GM21825 (cell line): ENCODE results near the gene ZNF808.
A peak's percentile ranks its signal among the peaks of the same experiment; 100 is the strongest.
"Not testable (repeated sequence)": the region's sequence is repeated elsewhere in the genome, so short reads cannot be mapped to it uniquely, and the experiment has no call there.

ENCODE experiments used
- ATAC-seq: cut with Tn5 transposase; IDR thresholded peaks from one replicate; pipeline ENCODE4 v1.9.1; 2021; ENCODE audit warnings: mild to moderate bottlenecking, moderate library complexity; ENCODE audit not compliant: unreplicated experiment

The ZNF808 gene

DNA sequence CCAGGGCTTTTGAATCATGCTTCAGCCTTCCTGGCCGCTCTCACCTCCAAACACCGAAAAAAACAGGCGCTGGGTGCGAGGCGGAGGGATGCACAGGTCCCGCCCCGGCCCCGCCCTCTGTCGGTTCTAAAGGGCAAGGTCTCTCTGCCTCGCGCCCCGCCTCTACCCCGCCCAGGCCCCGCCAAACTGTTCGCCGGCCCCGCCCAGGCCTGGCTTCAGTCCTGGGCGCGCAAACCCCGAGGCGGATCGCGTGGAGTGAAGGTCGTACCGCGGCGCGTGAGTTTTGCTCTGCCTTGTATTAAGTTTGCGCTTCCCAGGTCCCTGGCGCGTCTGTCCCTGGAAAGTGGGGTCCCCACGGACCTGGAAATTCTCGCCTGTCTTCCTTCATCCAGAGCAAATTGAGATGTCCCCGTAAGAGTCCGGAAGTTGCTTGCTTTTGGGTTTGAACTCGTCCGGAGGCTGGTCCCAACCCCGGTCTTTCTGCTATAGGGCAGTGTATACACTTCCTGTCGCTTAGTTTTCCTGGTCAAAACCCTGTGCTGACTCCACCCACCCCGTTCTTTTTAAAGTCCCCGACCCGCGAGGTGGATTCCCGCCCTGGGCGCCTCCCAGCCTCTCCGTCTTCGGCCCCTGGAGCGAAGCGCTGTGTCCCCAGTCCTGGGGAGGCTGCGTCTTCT is 8.4 kb downstream of the ZNF808 start:
- peak; percentile 82 for ATAC-seq

DNA sequence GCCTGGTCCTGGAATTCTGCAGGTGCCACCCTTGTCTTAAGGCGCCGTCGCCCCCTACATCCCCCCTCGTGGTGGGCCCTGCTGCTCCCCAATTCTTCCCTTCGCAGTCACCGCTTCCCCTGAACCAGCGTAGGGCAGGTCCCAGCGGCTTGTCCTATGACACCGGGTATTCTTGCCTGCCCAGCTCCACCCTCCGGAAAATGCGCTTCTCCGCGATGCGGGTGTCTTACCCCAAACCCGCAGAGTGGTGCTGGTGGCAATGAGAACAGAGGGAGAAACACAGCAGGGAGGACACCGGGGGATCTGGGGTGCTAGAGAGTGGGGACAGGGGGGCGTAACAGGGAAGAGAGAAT is 9.0 kb downstream of the ZNF808 start:
- ATAC-seq, result peak; percentile 16

DNA sequence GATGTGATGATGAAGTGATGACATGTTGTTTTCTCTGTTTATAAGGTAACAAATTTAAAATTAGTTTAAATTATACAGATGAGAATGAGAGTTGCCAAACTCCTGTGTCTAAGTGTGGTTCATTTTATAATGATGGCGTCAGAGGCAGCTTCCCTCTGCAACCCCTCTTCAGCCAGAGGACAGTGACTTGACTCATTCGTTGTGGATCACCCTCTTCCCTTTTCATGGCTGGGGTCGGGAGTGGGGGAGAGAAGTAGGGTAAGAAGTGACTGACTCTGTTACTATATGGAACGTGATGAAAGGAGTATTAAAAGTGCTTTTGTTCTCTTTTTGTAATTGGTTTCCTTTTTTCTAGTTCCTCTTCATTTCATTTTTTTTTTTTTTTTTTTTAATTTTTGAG is 11.3 kb downstream of the ZNF808 start:
- not testable (repeated sequence) for ATAC-seq

DNA sequence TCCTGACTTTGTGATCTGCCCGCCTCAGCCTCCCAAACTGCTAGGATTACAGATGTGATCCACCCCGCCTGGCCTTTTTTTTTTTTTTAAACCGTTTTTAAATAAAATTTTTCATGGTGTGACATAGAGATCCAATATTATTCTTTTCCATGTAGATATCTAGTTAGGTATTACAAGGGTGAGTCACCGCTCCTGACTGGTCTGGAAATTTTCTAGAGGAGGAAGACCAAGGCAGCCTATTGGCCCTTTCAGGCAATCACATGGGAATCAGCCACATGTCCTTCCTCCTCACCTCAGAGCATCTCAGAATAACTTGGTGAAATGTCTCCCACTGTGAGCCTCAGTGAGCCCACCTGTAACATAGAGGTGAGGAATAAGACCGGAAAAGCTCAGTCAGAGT is 13.7 kb downstream of the ZNF808 start:
- ATAC-seq, result not testable (repeated sequence)

DNA sequence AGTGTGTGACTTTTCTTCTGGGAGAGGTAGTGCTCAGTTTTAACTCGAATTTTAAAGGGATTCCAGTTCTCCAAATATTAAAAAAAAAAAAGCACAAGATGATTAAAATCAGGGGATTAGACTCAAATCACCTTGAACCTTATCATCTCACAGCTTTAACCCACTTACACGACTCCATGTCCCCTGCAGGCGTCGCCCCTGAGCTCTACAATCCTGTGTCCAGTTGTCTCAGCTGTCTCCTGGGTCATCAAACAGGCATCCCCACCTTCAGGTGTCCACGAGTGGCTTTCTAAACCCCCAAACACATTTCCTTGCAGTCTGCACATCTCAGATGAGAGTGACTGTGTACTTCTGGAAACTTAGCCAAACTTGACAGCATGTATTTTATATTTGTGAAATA is 14.1 kb downstream of the ZNF808 start:
- no peak for ATAC-seq

DNA sequence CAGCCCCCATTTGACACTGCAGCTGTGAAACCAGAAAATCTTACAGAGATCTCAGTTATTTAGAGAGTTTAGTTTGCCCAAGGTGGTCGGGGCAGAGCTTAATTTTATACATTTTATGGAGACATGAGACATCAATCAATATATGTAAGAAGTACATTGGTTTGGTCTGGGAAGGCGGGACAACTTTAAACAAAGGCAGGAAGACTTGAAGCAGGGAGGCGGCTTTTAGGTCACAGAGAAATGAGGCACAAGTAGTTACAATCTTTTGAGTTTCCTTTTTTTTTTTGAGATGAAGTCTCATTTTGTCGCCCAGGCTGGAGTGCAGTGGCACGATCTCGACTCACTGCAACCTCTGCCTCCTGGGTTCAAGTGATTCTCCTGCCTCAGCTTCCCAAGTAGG is 15.1 kb downstream of the ZNF808 start:
- ATAC-seq, result not testable (repeated sequence)

DNA sequence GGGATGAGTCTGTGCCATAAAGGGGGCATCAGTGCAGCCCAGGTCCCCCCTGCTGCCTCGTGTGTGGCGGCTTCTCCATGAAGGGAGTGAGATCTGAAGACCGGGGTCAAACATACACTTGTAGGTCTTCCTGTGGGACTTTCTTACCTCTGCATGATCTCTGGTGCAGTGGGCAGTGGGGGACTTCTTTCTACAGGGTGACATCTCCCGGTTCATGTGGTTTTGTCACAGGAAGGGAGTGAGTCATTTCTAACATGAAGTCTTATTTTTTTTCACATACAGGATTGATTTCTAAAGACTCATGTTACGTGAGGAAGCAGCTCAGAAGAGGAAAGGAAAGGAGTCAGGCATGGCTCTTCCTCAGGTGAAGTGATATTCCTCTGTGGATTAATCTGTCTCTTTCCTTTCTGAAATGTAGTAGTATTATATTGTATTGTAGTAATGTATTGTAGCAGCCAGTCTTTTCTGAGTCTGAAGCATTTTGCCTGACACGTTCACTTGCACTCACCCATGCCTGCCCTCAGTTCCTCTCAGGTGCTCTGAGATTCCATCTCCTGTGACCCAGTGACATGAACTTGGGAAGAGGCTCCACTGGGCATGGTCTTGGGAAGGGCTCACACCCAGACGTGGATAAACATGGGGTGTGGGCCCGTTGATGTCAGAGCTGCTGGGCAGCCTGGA is 15.7 kb downstream of the ZNF808 start:
- ATAC-seq, result peak; percentile 49

DNA sequence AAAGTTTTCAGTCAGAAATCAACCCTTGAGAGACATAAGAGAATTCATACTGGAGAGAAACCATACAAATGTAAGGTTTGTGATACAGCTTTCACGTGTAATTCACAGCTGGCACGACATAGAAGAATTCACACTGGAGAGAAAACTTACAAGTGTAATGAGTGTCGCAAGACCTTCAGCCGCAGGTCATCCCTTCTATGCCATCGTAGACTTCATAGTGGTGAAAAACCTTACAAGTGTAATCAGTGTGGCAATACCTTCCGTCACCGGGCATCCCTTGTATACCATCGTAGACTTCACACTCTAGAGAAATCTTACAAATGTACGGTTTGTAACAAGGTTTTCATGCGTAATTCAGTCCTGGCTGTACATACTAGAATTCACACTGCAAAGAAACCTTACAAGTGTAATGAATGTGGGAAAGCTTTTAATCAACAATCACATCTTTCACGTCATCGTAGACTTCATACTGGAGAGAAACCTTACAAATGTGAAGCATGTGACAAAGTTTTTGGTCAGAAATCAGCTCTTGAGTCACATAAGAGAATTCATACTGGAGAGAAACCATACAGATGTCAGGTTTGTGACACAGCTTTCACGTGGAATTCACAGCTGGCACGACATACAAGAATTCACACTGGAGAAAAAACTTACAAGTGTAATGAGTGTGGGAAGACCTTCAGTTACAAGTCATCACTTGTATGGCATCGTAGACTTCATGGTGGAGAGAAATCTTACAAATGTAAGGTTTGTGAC is 26.9 kb downstream of the ZNF808 start:
- ATAC-seq, result no peak

DNA sequence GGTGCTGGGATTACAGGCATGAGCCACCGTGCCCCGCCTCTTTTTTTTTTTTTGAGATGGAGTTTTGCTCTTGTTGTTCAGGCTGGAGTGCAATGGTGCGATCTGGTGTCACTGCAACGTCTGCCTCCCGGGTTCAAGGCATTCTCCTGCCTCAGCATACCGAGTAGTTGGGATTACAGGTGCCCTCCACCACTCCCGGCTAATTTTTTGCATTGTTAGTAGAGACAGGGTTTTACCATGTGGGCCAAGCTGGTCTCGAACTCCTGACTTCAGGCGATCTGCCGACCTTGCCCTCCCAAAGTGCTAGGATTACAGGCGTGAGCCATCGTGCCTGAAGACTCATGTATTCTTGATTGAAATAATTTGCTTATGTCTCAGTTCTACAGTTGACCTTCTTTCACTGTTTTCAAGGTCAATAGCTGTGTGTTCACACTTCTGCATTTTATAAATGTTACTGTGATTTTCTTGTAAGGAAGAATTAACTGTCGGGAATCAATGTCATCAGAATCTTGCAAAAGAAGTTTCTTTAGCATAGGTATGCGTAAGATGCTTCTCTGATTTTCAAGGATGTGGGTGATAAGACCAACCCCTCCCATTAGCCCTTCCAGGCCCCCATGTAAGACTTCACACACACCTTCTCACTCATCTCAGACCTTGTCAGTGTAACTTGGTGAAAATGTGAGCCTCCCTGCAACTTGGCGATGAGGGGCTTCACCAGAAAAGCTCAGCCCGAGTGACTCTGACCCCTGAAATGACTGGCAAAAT is 29.9 kb downstream of the ZNF808 start:
- ATAC-seq, result no peak

DNA sequence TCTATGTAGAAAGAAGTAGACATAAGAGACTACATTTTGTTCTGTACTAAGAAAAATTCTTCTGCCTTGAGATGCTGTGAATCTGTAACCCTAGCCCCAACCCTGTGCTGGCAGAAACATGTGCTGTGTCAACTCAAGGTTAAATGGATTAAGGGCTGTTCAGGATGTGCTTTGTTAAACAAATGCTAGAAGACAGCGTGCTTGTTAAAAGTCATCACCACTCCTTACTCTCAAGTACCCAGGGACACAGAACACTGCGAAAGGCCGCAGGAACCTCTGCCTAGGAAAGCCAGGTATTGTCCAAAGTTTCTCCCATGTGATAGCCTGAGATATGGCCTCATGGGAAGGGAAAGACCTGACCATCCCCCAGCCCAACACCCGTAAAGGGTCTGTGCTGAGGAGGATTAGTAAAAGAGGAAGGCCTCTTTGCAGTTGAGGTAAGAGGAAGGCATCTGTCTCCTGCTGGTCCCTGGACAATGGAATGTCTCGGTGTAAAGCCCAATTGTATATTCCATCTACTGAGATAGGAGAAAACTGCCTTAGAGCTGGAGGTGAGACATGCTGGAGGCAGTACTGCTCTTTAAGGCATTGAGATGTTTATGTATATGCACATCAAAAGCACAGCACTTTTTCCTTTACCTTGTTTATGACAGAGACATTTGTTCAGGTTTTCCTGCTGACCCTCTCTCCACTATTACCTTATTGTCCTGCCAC is 31.4 kb downstream of the ZNF808 start:
- not testable (repeated sequence) for ATAC-seq

DNA sequence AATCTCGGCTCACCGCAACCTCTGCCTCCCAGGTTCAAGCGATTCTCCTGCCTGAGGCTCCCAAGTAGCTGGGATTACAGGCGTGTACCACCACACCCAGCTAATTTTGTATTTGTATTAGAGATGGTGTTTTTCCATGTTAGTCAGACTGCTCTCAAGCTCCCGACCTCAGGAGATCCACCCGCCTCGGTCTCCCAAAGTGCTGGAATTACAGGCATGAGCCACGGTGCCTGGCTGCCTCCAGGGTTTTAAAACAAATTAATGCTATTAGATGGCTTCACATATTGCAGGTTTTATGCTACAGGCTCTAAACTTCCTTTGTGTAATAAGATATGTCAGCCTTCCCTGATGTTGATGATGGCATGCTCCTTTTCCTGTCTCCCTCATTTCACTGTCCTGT is 34.1 kb downstream of the ZNF808 start:
- ATAC-seq, result not testable (repeated sequence)

DNA sequence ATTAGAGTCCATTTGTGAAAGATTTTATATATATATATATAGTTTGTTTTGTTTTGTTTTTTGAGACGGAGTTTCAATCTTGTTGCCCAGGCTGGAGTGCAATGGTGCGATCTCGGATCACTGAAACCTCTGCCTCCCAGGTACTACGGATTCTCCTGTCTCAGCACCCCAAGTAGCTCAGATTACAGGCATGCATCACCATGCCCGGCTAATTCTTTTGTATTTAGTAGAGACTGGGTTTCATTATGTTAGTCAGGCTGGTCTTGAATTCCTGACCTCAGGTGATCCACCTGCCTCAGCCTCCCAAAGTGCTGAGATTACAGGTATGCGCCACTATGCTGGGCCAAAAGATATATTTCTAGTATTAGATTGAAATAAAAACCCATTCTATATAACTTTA is 38.7 kb downstream of the ZNF808 start:
- no peak for ATAC-seq

DNA sequence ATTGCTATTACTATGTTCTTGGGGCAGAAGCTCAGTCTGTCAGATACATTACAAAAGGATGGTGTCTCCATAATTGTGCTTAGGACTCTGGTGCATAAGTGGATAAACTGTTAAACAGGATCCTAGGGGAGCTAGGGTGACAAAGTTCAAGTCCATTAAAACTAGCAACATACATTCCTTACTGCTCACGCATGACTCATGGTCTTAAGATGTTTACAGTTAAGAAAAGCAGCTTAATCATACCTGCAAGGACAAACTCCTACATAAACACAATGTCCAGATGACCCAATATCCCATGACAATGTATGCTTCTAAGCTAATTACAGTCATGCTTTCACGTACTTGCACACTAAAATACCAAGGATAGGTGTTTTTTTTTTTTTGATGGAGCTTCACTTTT is 39.1 kb downstream of the ZNF808 start:
- no peak for ATAC-seq

DNA sequence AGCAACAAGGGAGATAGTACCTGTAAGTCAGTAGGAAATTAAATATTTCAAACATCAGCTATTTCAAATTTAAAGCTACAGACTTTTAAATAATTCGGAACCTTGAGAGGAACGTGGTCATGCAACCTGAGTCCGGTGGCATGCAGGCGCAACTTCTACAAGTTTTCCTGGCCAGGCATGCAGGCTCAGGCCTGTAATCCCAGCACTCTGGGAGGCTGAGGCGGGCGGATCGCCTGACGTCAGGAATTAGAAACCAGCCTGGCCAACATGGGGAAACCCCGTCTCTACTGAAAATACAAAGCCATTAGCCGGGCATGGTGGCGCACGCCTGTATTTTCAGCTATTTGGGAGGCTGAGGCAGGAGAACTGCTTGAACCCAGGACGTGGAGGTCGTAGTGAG is 40.5 kb downstream of the ZNF808 start:
- no peak for ATAC-seq

DNA sequence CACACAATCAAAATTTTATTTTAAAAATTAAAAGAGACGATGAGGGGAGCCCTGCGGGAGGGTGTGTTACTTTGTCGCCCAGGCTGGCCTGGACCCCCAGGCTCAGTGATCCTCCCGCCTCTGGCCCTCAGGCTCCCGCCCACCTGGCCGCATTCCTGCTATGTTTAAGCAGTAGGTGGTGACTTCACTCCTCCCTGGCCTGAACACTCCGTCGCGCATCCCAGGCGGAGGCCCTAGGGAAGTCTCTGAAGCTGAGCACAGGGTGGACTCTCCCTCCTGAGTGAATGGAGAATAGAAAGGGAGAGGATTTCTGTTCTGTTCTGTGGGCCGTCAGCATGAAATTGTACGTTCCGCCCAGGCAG is 42.2 kb downstream of the ZNF808 start:
- ATAC-seq, result not testable (repeated sequence)

DNA sequence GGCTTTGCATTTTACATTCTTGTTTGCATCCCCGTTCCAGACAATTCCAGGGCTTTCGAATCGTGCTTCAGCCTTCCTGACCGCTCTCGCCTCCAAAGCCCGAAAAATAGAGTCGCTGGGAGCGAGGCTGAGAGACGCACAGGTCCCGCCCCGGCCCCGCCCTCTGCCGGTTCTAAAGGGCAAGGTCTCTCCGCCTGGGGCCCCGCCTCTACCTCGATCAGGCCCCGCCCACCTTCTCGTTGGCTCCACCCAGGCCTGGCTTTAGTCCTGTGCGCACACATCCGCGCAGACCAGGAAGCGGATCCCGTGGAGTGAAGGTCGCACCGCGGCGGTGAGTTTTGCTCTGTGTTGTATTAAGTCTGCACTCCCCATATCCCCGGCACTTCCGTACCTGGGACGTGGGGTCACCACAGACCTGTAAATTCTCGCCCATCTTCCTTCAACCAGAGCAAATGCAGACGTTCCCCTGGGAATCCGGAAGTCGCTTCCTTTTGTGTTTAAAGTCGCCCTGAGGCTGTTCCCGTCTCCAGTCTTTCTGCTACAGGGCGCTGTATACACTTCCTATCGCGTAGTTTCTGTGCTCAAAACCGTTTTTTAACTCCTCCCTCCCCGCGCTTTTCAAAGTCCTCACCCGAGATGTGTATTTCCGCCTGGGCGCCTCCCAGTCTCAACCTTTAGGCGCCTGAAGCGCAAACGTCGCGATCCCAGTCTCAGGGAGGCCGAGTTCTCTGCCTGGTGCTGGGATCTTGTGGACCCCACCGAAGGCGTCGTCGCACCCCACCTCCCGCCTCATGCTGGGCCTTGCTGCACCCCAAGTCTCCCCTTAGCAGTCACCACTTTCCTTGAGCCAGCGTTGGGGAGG is 42.8 kb downstream of the ZNF808 start, which contains the start of gene ZNF701:
ZNF701 (plus strand) TSS at position 288 of the 862 bp plus-strand sequence. CDS start 3,861 bp downstream, outside the sequence.
- ATAC-seq, result peak; percentile 91

DNA sequence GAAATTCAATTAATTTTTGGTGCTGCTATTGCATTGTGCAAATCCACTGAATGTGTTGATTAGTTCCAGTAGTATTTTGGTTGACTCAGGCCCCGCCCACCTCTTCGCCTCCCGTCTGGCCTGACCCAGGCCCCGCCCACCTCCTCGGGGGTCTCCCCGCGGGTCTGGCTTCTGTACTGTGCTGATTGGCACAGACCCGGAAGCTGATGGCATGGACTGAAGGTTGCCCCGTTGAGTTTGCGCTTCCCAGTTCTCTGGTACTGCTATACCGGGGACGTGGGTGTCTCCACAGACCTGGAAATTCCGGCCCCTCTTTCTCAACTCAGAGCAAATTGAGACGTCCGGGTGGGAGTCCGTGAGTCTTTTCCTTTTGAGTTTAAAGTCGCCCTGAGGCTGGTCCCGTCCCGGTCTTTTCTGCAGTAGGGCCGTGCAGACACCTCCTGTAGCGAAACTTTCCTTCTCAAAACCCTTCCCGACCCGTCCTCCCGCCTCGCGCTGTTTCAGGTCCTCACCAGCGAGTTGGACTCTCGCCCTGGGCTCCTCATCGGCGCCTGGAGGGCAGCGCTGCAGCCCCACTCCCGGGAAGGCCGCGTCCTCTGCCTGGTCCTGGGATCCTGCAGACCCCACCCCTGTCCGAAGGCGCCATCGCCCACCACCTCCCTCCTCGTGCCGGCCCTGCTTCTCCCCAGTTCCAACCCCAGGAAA is 57.4 kb downstream of the ZNF808 start:
- no peak for ATAC-seq

DNA sequence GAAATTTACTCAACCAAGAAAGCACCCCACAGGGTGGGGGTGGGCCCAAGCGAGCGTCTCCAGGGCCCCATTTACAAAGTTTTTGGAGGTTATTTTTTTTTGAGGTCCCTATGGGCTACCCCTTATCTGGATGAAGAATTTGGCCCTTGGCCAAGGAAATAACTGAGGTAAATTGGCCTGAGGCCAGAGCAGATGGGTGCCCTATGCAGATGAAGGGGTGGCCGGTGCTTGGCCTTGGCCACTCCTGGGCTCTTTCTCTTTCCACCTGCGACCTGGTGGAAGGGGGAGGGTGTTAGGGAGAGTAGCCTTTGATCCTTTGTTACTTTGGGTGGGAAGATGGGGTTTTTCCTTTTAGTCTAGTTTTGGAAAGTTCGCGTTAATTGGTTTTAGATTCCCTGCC is 58.1 kb downstream of the ZNF808 start:
- ATAC-seq, result no peak

DNA sequence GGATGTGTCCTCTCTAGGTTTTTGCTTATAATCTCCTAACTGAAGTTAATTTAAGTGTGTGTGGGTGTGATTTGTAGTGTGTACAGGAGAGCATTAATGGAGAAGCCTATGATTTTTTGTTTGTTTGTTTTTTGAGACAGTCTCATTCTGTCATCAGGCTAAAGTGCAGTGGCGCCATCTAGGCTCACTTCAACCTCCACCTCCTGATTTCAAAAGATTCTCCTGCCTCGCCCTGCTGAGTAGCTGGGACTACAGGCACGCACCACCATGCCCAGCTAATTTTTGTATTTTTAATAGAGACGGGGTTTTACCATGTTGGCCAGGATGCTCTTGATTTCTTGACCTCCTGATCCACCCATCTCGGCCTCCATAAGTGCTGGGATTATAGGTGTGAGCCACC is 63.3 kb downstream of the ZNF808 start:
- no peak for ATAC-seq
